PC-9 (cell line): ENCODE results near the gene DNAH9. TPM values are rescaled to one million over a fixed set of nuclear protein-coding genes. Genes with fewer than 3 reads are reported as not detected.

ENCODE experiments used
- BruUV-seq: library from RNA; stranded (reverse); fragments of 400-500 nt; replicated peaks from 2 replicates; lab custom pipeline; 2021; lab: Mats Ljungman, UMichigan
- CTCF ChIA-PET: fragments of 300-600 bp; sonication (Branson Sonifier 250); formaldehyde crosslinking; loops from one replicate; lab custom pipeline; 2022; ENCODE audit warnings: antibody characterized with exemption; lab: Charles Lee
- POLR2A ChIA-PET: fragments of 300-600 bp; sonication (Branson Sonifier 250); formaldehyde crosslinking; loops from one replicate; lab custom pipeline; 2022; ENCODE audit warnings: antibody characterized with exemption; ENCODE audit not compliant: unreplicated experiment; lab: Charles Lee
- DNase-seq, 2 experiments: peaks; one replicate each; pipeline versions ENCODE4 v3.0.0 to v3.0.0-alpha.2; 2015 to 2022; ENCODE audit warnings: mixed read lengths in 1 of 2
- H2AFZ ChIP-seq: fragments of 200-600 bp; sonication (generic); 2 replicates; pipeline ENCODE4 v1.8.1; 2017; ENCODE audit warnings: antibody characterized with exemption
- H3F3A ChIP-seq: fragments of 200-600 bp; sonication (generic); 2 replicates; pipeline ENCODE4 v1.8.1; 2017; ENCODE audit warnings: antibody characterized with exemption, mild to moderate bottlenecking, low read depth; ENCODE audit not compliant: insufficient read depth
- H3K27ac ChIP-seq: fragments of 200-600 bp; sonication (generic); 2 replicates; pipeline ENCODE4 v1.6.1; 2016; ENCODE audit warnings: mixed run types
- H3K27me3 ChIP-seq: fragments of 200-600 bp; sonication (generic); 2 replicates; pipeline ENCODE4 v1.6.1; 2016; ENCODE audit warnings: low read depth, mixed run types; ENCODE audit not compliant: insufficient read depth
- H3K36me3 ChIP-seq: fragments of 200-600 bp; sonication (generic); 2 replicates; pipeline ENCODE4 v1.6.1; 2016; ENCODE audit warnings: low read depth, mixed run types
- H3K4me1 ChIP-seq: fragments of 200-600 bp; sonication (generic); replicated peaks from 2 replicates; pipeline ENCODE4 v1.6.1; 2016; ENCODE audit warnings: mixed run types; ENCODE audit not compliant: insufficient read depth
- H3K4me2 ChIP-seq: fragments of 200-600 bp; sonication (generic); 2 replicates; pipeline ENCODE4 v1.6.1; 2017; ENCODE audit warnings: mixed run types
- H3K4me3 ChIP-seq: fragments of 200-600 bp; sonication (generic); 2 replicates; pipeline ENCODE4 v1.6.1; 2016; ENCODE audit warnings: mixed run types
- H3K79me2 ChIP-seq: fragments of 200-600 bp; sonication (generic); 2 replicates; pipeline ENCODE4 v1.6.1; 2017; ENCODE audit warnings: low read depth, mixed run types
- H3K9me2 ChIP-seq: fragments of 200-600 bp; sonication (generic); 2 replicates; pipeline ENCODE4 v1.8.1; 2017; ENCODE audit warnings: mild to moderate bottlenecking; ENCODE audit not compliant: insufficient read depth
- H3K9me3 ChIP-seq: fragments of 200-600 bp; sonication (generic); 2 replicates; pipeline ENCODE4 v1.8.1; 2016; ENCODE audit warnings: low read depth; ENCODE audit not compliant: insufficient read depth
- H4K20me1 ChIP-seq: fragments of 200-600 bp; sonication (generic); 2 replicates; pipeline ENCODE4 v1.8.1; 2017; ENCODE audit not compliant: insufficient read depth
- CTCF ChIP-seq: fragments of 200-600 bp; sonication (generic); conservative IDR thresholded peaks from 2 replicates; pipeline ENCODE4 v1.6.1; 2017; ENCODE audit warnings: mixed run types, antibody characterized with exemption, mild to moderate bottlenecking, moderate library complexity
- EZH2 ChIP-seq: fragments of 200-600 bp; sonication (generic); IDR thresholded peaks from 2 replicates; pipeline ENCODE4 v1.8.0; 2017; ENCODE audit warnings: antibody characterized with exemption, low read depth
- intact Hi-C: fragments of 100-400 bp; cut with micrococcal nuclease; formaldehyde crosslinking; loops from one replicate; pipeline ENCODE4 v1.10.0; 2022; ENCODE audit not compliant: unreplicated experiment
- total RNA-seq: library from RNA; stranded (reverse); gene quantifications from 2 replicates; pipeline ENCODE4 v1.2.3, GENCODE V29; 2021

DNAH9 gene
- total RNA-seq, 1 experiment from 2014 or later, result not detected

GRCh38 chr17:11564589-11565380, 33.5 kb upstream of the DNAH9 start:
- H3K27me3 ChIP-seq, result no peaks in the 10 kb centered on the region
- no peak for DNase-seq
- intact Hi-C loops, result no loop called here
- H3K36me3 ChIP-seq, result no peaks in the 10 kb centered on the region
- no peaks in the 10 kb centered on the region for H3F3A ChIP-seq
- no peak overlapping the region for H3K27ac ChIP-seq
- H3K9me3 ChIP-seq, result no peaks in the 10 kb centered on the region
- BruUV-seq, result no TSS peak
- H3K4me1 ChIP-seq, result no peaks in the 10 kb centered on the region
- no peaks in the 10 kb centered on the region for H3K9me2 ChIP-seq
- ChIA-PET CTCF (no interaction called here), POLR2A (no interaction called here)
- no peak overlapping the region for H3K4me2 ChIP-seq
- no peak for TF ChIP-seq EZH2
- TF ChIP-seq CTCF, result no peak
- no peak overlapping the region for H3K4me3 ChIP-seq
- H3K79me2 ChIP-seq, result no peaks in the 10 kb centered on the region
- no peaks in the 10 kb centered on the region for H4K20me1 ChIP-seq
- no peak overlapping the region for H2AFZ ChIP-seq

- no peaks in the 10 kb centered on the region for H3K36me3 ChIP-seq
- H3K4me1 ChIP-seq, result no peaks in the 10 kb centered on the region
- BruUV-seq, result no TSS peak
- H3F3A ChIP-seq, result no peaks in the 10 kb centered on the region
- H3K27me3 ChIP-seq, result no peaks in the 10 kb centered on the region
- no peak overlapping the region for H3K27ac ChIP-seq
- no peaks in the 10 kb centered on the region for H3K79me2 ChIP-seq
- no peaks in the 10 kb centered on the region for H3K9me2 ChIP-seq
- DNase-seq, result no peak
- no peaks in the 10 kb centered on the region for H4K20me1 ChIP-seq
- intact Hi-C loops, result no loop called here
- no peaks in the 10 kb centered on the region for H3K9me3 ChIP-seq
- TF ChIP-seq CTCF (no peak), EZH2 (no peak)
- H3K4me3 ChIP-seq, result no peak overlapping the region
- no peak overlapping the region for H2AFZ ChIP-seq
- CTCF ChIA-PET, result no interaction called here
- H3K4me2 ChIP-seq, result no peak overlapping the region
- POLR2A ChIA-PET, result no interaction called here
Observed at GRCh38 chr17:11565591-11565990, 32.7 kb upstream of the DNAH9 start.

GRCh38 chr17:11578998-11579397, 19.3 kb upstream of the DNAH9 start:
- TF ChIP-seq CTCF (no peak), EZH2 (no peak)
- no peaks in the 10 kb centered on the region for H3K27me3 ChIP-seq
- POLR2A ChIA-PET, result no interaction called here

More at GRCh38 chr17:11578998-11579397, 19.3 kb upstream of the DNAH9 start:
- intact Hi-C loops, result no loop called here
- no TSS peak for BruUV-seq
- no peak overlapping the region for H3K27ac ChIP-seq
- H3K79me2 ChIP-seq, result no peaks in the 10 kb centered on the region
- no peak overlapping the region for H3K4me2 ChIP-seq
- H2AFZ ChIP-seq, result no peak overlapping the region
- H3K36me3 ChIP-seq, result no peaks in the 10 kb centered on the region
- H3K4me1 ChIP-seq, result no peaks in the 10 kb centered on the region
- H4K20me1 ChIP-seq, result no peaks in the 10 kb centered on the region
- no peaks in the 10 kb centered on the region for H3K9me2 ChIP-seq
- no peak for DNase-seq
- no peaks in the 10 kb centered on the region for H3F3A ChIP-seq
- no peaks in the 10 kb centered on the region for H3K9me3 ChIP-seq
- CTCF ChIA-PET, result no interaction called here
- H3K4me3 ChIP-seq, result no peak overlapping the region
